ENCODE data around the gene CELF4.

Gene CELF4

GRCh38 chr18:37398248-37398920 is 167.2 kb downstream of the CELF4 start:
- TF ChIP-seq GABPA (IDR thresholded peaks at IDR 0.05; ENCODE audit: low read depth) (no peak), POLR2AphosphoS5 (IDR thresholded peaks at IDR 0.05; ENCODE audit: low read depth) (no peak), REST (IDR thresholded peaks at IDR 0.05; ENCODE audit: insufficient replicate concordance, low read depth) (no peak), CTCF (IDR thresholded peaks at IDR 0.05; ENCODE audit: insufficient read depth, low read length) (no peak), SPI1 (IDR thresholded peaks at IDR 0.05; ENCODE audit: borderline replicate concordance, low read depth) (no peak)
- H3K27ac ChIP-seq (replicated peaks): no peak overlapping the region
- H3K27me3 ChIP-seq (ENCODE audit: insufficient read depth, poor library complexity, severe bottlenecking): peaks cover 25% of the 10 kb centered on the region
- DNase-seq (ENCODE audit: low read depth in 1 of 2, low spot score in 1 of 2): no peak
- no peak overlapping the region for H3K4me3 ChIP-seq (replicated peaks; ENCODE audit: insufficient read depth, low read length)

GRCh38 chr18:37397814-37398213 is 167.8 kb downstream of the CELF4 start:
- Histone ChIP-seq H3K27me3 (ENCODE audit: insufficient read depth, poor library complexity, severe bottlenecking) (peaks cover 31% of the 10 kb centered on the region), H3K27ac (replicated peaks) (no peak overlapping the region), H3K4me3 (replicated peaks; ENCODE audit: insufficient read depth, low read length) (no peak overlapping the region)
- DNase-seq (ENCODE audit: low read depth in 1 of 2, low spot score in 1 of 2): no peak
- no peak for TF ChIP-seq SPI1 (IDR thresholded peaks at IDR 0.05; ENCODE audit: borderline replicate concordance, low read depth)

- H3K4me3 ChIP-seq (replicated peaks; ENCODE audit: insufficient read depth, low read length): no peak overlapping the region
- DNase-seq (ENCODE audit: low read depth in 1 of 2, low spot score in 1 of 2): no peak
- H3K27me3 ChIP-seq (ENCODE audit: insufficient read depth, poor library complexity, severe bottlenecking): peaks cover 37% of the 10 kb centered on the region
- TF ChIP-seq REST (IDR thresholded peaks at IDR 0.05; ENCODE audit: insufficient replicate concordance, low read depth) (no peak), CTCF (IDR thresholded peaks at IDR 0.05; ENCODE audit: insufficient read depth, low read length) (no peak), GABPA (IDR thresholded peaks at IDR 0.05; ENCODE audit: low read depth) (no peak), SPI1 (IDR thresholded peaks at IDR 0.05; ENCODE audit: borderline replicate concordance, low read depth) (no peak), POLR2AphosphoS5 (IDR thresholded peaks at IDR 0.05; ENCODE audit: low read depth) (no peak)
- no peak overlapping the region for H3K27ac ChIP-seq (replicated peaks)
Observed at GRCh38 chr18:37396971-37397720, 168.5 kb downstream of the CELF4 start.

- Histone ChIP-seq H3K4me3 (replicated peaks; ENCODE audit: insufficient read depth, low read length) (no peak overlapping the region), H3K27ac (replicated peaks) (no peak overlapping the region), H3K27me3 (ENCODE audit: insufficient read depth, poor library complexity, severe bottlenecking) (peaks cover 40% of the 10 kb centered on the region)
- TF ChIP-seq GABPA (IDR thresholded peaks at IDR 0.05; ENCODE audit: low read depth): no peak
- TF ChIP-seq CTCF (IDR thresholded peaks at IDR 0.05; ENCODE audit: insufficient read depth, low read length): no peak
- no peak for TF ChIP-seq REST (IDR thresholded peaks at IDR 0.05; ENCODE audit: insufficient replicate concordance, low read depth)
- TF ChIP-seq POLR2AphosphoS5 (IDR thresholded peaks at IDR 0.05; ENCODE audit: low read depth): no peak
- TF ChIP-seq SPI1 (IDR thresholded peaks at IDR 0.05; ENCODE audit: borderline replicate concordance, low read depth): no peak
- DNase-seq (ENCODE audit: low read depth in 1 of 2, low spot score in 1 of 2): no peak
Observed at GRCh38 chr18:37395631-37396030, 170.0 kb downstream of the CELF4 start.
